BLaER1 (cell line): ENCODE data around the gene PTPRF.
A peak's percentile ranks its signal among the peaks of the same experiment; 100 is the strongest.

Experiments used
- H3K27ac ChIP-seq: shearing (Covaris generic); formaldehyde crosslinking; 2 replicates; pipeline ENCODE4 v1.8.1; 2022
- H3K27me3 ChIP-seq: shearing (Covaris generic); formaldehyde crosslinking; 2 replicates; pipeline ENCODE4 v1.8.1; 2022
- H3K36me3 ChIP-seq: shearing (Covaris generic); formaldehyde crosslinking; 2 replicates; pipeline ENCODE4 v1.8.1; 2022
- H3K4me1 ChIP-seq: shearing (Covaris generic); formaldehyde crosslinking; 2 replicates; pipeline ENCODE4 v1.8.1; 2022
- H3K4me2 ChIP-seq: shearing (Covaris generic); formaldehyde crosslinking; 2 replicates; pipeline ENCODE4 v1.8.1; 2022
- H3K4me3 ChIP-seq: shearing (Covaris generic); formaldehyde crosslinking; 2 replicates; pipeline ENCODE4 v1.8.1; 2022
- H3K9ac ChIP-seq: shearing (Covaris generic); formaldehyde crosslinking; 2 replicates; pipeline ENCODE4 v1.8.1; 2022
- H3K9me3 ChIP-seq: shearing (Covaris generic); formaldehyde crosslinking; 2 replicates; pipeline ENCODE4 v1.8.1; 2022
- H4K20me1 ChIP-seq: shearing (Covaris generic); formaldehyde crosslinking; 2 replicates; pipeline ENCODE4 v1.8.1; 2022
- Cebpa-rat ChIP-seq: shearing (Covaris generic); IDR thresholded peaks from 2 replicates; pipeline ENCODE4 v1.8.1; 2022

The PTPRF gene

GRCh38 chr1:43619996-43620920, 89.6 kb downstream of the PTPRF start:
- no peak overlapping the region for H3K27ac ChIP-seq
- H3K9me3 ChIP-seq = no peaks in the 10 kb centered on the region
- peaks cover 67% of the 10 kb centered on the region for H3K36me3 ChIP-seq
- peaks cover 15% of the 10 kb centered on the region for H3K4me1 ChIP-seq
- H3K9ac ChIP-seq = no peak overlapping the region
- H4K20me1 ChIP-seq = no peaks in the 10 kb centered on the region
- TF ChIP-seq Cebpa-rat = no peak
- no peak overlapping the region for H3K4me3 ChIP-seq
- no peak overlapping the region for H3K4me2 ChIP-seq
- H3K27me3 ChIP-seq = no peaks in the 10 kb centered on the region

GRCh38 chr1:43620956-43621355, 90.3 kb downstream of the PTPRF start:
- H4K20me1 ChIP-seq = no peaks in the 10 kb centered on the region

DNA sequence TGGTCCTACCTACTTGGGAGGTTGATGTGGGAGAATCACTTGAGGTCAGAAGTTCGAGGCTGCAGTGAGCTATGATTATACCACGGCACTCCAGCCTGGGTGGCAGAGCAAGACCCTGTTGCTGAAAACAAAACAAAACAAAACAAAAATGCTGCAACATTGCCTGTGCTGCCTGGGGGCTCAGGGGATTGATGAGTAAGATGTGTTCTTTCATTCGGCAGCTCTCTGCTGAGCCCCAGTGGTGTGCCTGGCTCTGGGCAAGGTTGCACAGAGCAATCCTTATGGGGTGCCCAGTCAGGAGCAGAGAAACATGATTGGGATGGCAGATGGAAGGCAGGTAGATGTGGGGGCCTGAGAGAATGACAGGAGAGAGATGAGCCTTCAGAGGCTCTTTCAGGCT, 90.7 kb downstream of the PTPRF start:
- no peak overlapping the region for H3K9ac ChIP-seq
- no peak overlapping the region for H3K4me2 ChIP-seq
- H3K4me3 ChIP-seq = no peak overlapping the region
- H3K36me3 ChIP-seq = peaks cover 57% of the 10 kb centered on the region
- no peak for TF ChIP-seq Cebpa-rat
- no peak overlapping the region for H3K27ac ChIP-seq
- no peaks in the 10 kb centered on the region for H3K27me3 ChIP-seq
- H3K9me3 ChIP-seq = no peaks in the 10 kb centered on the region
- H4K20me1 ChIP-seq = no peaks in the 10 kb centered on the region
- peaks cover 15% of the 10 kb centered on the region for H3K4me1 ChIP-seq

More at GRCh38 chr1:43620956-43621355, 90.3 kb downstream of the PTPRF start:
- no peak for TF ChIP-seq Cebpa-rat
- Histone ChIP-seq H3K4me1 (peaks cover 15% of the 10 kb centered on the region), H3K4me3 (no peak overlapping the region), H3K4me2 (no peak overlapping the region), H3K36me3 (peaks cover 62% of the 10 kb centered on the region), H3K9ac (no peak overlapping the region), H3K9me3 (no peaks in the 10 kb centered on the region), H3K27ac (no peak overlapping the region), H3K27me3 (no peaks in the 10 kb centered on the region)

DNA sequence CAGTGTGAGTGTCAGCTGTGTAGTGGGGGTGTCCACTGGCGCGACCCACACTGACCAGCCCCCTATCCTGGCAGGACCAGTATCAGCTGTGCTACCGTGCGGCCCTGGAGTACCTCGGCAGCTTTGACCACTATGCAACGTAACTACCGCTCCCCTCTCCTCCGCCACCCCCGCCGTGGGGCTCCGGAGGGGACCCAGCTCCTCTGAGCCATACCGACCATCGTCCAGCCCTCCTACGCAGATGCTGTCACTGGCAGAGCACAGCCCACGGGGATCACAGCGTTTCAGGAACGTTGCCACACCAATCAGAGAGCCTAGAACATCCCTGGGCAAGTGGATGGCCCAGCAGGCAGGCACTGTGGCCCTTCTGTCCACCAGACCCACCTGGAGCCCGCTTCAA, 91.2 kb downstream of the PTPRF start:
- H3K4me2 ChIP-seq = peak overlapping the region; percentile 54
- no peaks in the 10 kb centered on the region for H4K20me1 ChIP-seq
- H3K4me1 ChIP-seq = peaks cover 15% of the 10 kb centered on the region
- no peak for TF ChIP-seq Cebpa-rat
- H3K27ac ChIP-seq = no peak overlapping the region
- no peak overlapping the region for H3K4me3 ChIP-seq
- peak overlapping the region; percentile 28 for H3K9ac ChIP-seq
- no peaks in the 10 kb centered on the region for H3K27me3 ChIP-seq
- H3K9me3 ChIP-seq = no peaks in the 10 kb centered on the region
- H3K36me3 ChIP-seq = peaks cover 53% of the 10 kb centered on the region

GRCh38 chr1:43622471-43622870, 91.8 kb downstream of the PTPRF start:
- H3K27ac ChIP-seq = no peak overlapping the region
- H4K20me1 ChIP-seq = no peaks in the 10 kb centered on the region
- H3K4me3 ChIP-seq = no peak overlapping the region
- peak overlapping the region; percentile 54 for H3K4me2 ChIP-seq
- H3K4me1 ChIP-seq = peaks cover 15% of the 10 kb centered on the region
- TF ChIP-seq Cebpa-rat = no peak
- H3K36me3 ChIP-seq = peaks cover 47% of the 10 kb centered on the region
- H3K9ac ChIP-seq = peak overlapping the region; percentile 28
- no peaks in the 10 kb centered on the region for H3K9me3 ChIP-seq
- H3K27me3 ChIP-seq = no peaks in the 10 kb centered on the region

DNA sequence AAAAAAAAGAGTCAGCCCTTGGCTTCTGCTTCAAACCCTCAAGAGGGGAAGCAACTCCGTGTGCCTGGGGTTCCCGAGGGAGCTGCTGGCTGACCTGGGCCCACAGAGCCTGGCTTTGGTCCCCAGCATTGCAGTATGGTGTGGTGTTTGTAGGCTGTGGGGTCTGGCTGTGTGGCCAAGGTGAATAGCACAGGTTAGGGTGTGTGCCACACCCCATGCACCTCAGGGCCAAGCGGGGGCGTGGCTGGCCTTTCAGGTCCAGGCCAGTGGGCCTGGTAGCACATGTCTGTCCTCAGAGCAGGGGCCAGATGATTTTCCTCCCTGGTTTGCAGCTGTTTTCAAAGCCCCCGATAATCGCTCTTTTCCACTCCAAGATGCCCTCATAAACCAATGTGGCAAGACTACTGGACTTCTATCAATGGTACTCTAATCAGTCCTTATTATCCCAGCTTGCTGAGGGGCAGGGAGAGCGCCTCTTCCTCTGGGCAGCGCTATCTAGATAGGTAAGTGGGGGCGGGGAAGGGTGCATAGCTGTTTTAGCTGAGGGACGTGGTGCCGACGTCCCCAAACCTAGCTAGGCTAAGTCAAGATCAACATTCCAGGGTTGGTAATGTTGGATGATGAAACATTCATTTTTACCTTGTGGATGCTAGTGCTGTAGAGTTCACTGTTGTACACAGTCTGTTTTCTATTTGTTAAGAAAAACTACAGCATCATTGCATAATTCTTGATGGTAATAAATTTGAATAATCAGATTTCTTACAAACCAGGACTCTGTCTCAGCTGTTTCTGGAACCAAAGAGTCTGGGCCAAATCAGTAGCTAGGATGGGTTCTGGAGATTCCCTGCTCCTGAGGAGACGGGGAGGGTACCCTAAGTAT, 92.5 kb downstream of the PTPRF start:
- Histone ChIP-seq H3K27me3 (no peaks in the 10 kb centered on the region), H3K4me1 (peaks cover 15% of the 10 kb centered on the region), H4K20me1 (no peaks in the 10 kb centered on the region), H3K4me2 (peak overlapping the region; percentile 54), H3K9ac (peak overlapping the region; percentile 28; the same call in 1 of the 2 replicates), H3K9me3 (no peaks in the 10 kb centered on the region), H3K36me3 (peaks cover 41% of the 10 kb centered on the region), H3K4me3 (no peak overlapping the region), H3K27ac (no peak overlapping the region)
- TF ChIP-seq Cebpa-rat = no peak

GRCh38 chr1:43625063-43625780, 94.5 kb downstream of the PTPRF start:
- H4K20me1 ChIP-seq = no peaks in the 10 kb centered on the region
- no peak for TF ChIP-seq Cebpa-rat

DNA sequence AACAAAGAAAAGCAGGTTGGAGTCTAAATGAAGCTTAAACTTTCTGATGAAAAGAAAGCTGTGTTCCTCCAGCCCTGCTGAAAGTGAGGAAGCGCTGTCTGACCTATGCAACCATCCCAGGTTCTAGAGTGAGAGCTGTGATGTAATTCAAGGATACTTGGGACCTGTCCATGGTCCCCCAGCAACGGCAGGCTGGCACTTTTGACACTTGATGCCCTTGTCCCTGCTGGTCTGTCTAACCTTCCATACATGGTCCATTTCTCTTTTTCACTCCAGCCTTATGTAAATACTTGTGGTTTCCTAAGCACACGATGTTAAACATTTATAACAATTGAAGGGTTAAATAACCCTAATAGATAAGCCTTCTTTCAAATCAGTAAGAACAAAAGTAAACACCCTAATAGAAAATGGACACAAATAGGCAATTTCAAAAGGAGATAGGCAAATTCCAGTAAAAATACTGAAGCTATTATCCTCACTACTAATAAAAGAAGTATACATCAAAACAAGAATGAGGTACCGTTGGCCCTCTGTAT, 101.5 kb downstream of the PTPRF start:
- Histone ChIP-seq H3K27me3 (no peaks in the 10 kb centered on the region), H4K20me1 (no peaks in the 10 kb centered on the region), H3K36me3 (no peaks in the 10 kb centered on the region), H3K4me2 (no peak overlapping the region), H3K4me3 (no peak overlapping the region), H3K9ac (no peak overlapping the region), H3K27ac (no peak overlapping the region), H3K4me1 (no peaks in the 10 kb centered on the region), H3K9me3 (no peaks in the 10 kb centered on the region)
- TF ChIP-seq Cebpa-rat = no peak

More at GRCh38 chr1:43625063-43625780, 94.5 kb downstream of the PTPRF start:
- Histone ChIP-seq H3K36me3 (peaks cover 21% of the 10 kb centered on the region), H3K4me3 (no peak overlapping the region), H3K9me3 (no peaks in the 10 kb centered on the region), H3K9ac (no peak overlapping the region), H3K4me2 (no peak overlapping the region), H3K27ac (no peak overlapping the region), H3K4me1 (peaks cover 15% of the 10 kb centered on the region), H3K27me3 (no peaks in the 10 kb centered on the region)

DNA sequence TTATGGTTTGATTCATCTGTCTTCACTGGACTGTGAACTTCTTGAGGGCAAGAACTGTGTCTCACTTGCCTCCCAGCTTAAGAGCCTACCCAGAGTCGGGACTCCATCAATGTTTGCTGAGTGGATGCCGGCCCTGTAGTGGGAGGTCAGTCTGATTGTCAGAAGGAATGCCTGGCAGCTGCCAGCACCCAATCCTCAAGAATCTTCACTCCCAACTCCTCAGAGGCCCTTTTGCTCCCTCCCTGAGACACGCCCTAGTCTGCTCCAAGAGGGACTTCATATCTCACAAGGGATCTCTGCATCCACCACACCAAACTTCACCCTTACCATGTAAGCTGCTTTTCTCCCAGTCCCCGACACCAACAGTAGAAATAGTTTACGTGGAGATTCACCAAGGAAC, 104.0 kb downstream of the PTPRF start:
- no peak overlapping the region for H3K9ac ChIP-seq
- no peaks in the 10 kb centered on the region for H3K9me3 ChIP-seq
- TF ChIP-seq Cebpa-rat = no peak
- no peak overlapping the region for H3K27ac ChIP-seq
- H3K4me2 ChIP-seq = no peak overlapping the region
- no peaks in the 10 kb centered on the region for H3K27me3 ChIP-seq
- no peaks in the 10 kb centered on the region for H4K20me1 ChIP-seq
- H3K4me3 ChIP-seq = no peak overlapping the region
- H3K4me1 ChIP-seq = no peaks in the 10 kb centered on the region
- H3K36me3 ChIP-seq = no peaks in the 10 kb centered on the region
